ENCODE data around the gene TNFRSF1B. TPM values are rescaled to one million over a fixed set of nuclear protein-coding genes. Genes with fewer than 3 reads are reported as not detected.
A peak's percentile ranks its signal among the peaks of the same experiment; 100 is the strongest.

The TNFRSF1B gene
- total and polyA plus RNA-seq, 2 of the 8 experiments (the other 6 are each of a cell fraction or from before 2014, with no cell fraction given), result 1.7 to 2.9 TPM

- WGBS, 2 experiments (ENCODE audit: extremely low coverage in 1 of 2, insufficient coverage in 1 of 2, insufficient read length in 1 of 2, insufficient replicate concordance in 2 of 2, low coverage in 1 of 2, low lambda C conversion rate in 2 of 2, missing lambda C conversion rate in 1 of 2), result 95% methylated on average over 7 of the region's 7 CpGs; no CpG with 5 or more reads in 1 of the 2 experiments
- H3K9me3 ChIP-seq (ENCODE audit: insufficient read depth in 2 of 2, low read depth in 1 of 2, low read length in 1 of 2), result no peaks in the 10 kb centered on the region
- H2BK12ac ChIP-seq (ENCODE audit: low read depth, low read length), result no peak overlapping the region
- H4K8ac ChIP-seq (ENCODE audit: extremely low read depth, insufficient read depth, low read length), result no peak overlapping the region
- no peak overlapping the region for H3K56ac ChIP-seq (replicated peaks; ENCODE audit: insufficient read length, low read depth, low read length)
- H2BK120ac ChIP-seq (replicated peaks; ENCODE audit: low read depth, low read length), result no peak overlapping the region
- H3K23ac ChIP-seq (ENCODE audit: insufficient read length), result no peak overlapping the region
- no peak overlapping the region for H3K4ac ChIP-seq (replicated peaks; ENCODE audit: insufficient read length, low read depth, low read length)
- no peak overlapping the region for H3K14ac ChIP-seq (ENCODE audit: insufficient read length)
- H2BK15ac ChIP-seq (ENCODE audit: low read length), result no peak overlapping the region
- H3K18ac ChIP-seq (ENCODE audit: extremely low read depth, low read length), result no peak overlapping the region
- 0 out of 2 replicates have a peak, but pooled peaks cover 3% of the 10 kb centered on the region for H3K23me2 ChIP-seq (ENCODE audit: low read depth, low read length)
- H3K27me3 ChIP-seq (replicated peaks in 1 of 4; ENCODE audit: control insufficient read depth in 3 of 4, extremely low read depth in 1 of 4, insufficient read depth in 3 of 4, low read length in 3 of 4), result no peaks in the 10 kb centered on the region
- H3K36me3 ChIP-seq (ENCODE audit: control insufficient read depth in 2 of 4, insufficient read depth in 4 of 4, low read length in 3 of 4), result no peaks in the 10 kb centered on the region
- peaks cover 0 to 8% (median 2%) of the 10 kb centered on the region in 4 experiments; a peak in 3 of 7 replicates for H3K4me1 ChIP-seq (replicated peaks in 1 of 4; ENCODE audit: control insufficient read depth in 3 of 4, insufficient read depth in 4 of 4, low read length in 3 of 4)
- no peak overlapping the region for H3K4me2 ChIP-seq (ENCODE audit: insufficient read depth in 1 of 2, low read depth in 2 of 2, low read length in 2 of 2)
- no peak for TF ChIP-seq CREB1 (IDR thresholded peaks at IDR 0.05)
- no peak for TF ChIP-seq BRCA1 (IDR thresholded peaks at IDR 0.05; ENCODE audit: low read depth, low read length)
- no peak for TF ChIP-seq TCF12 (IDR thresholded peaks at IDR 0.05; ENCODE audit: low read depth, low read length)
- peak overlapping the region; percentile 13; the same call in 1 of the 2 replicates for H2AK5ac ChIP-seq (ENCODE audit: low read depth, low read length)
- no peaks in the 10 kb centered on the region for H3K79me1 ChIP-seq (ENCODE audit: low read depth, low read length)
- ChIA-PET CTCF (ENCODE audit: partially characterized antibody) (interaction anchor here (0.6 to 17.0 kb wide), 13 partner anchors 11 to 129 kb away, joined by 3 to 503 read pairs (median 4); no protein-coding TSS in a partner anchor), POLR2A (ENCODE audit: partially characterized antibody) (interaction anchor here (1.1 kb wide), 1 partner anchor 72 kb away, joined by 4 read pairs; no protein-coding TSS in a partner anchor)
- FAIRE-seq, result no peak
- H2BK5ac ChIP-seq (ENCODE audit: low read depth, low read length), result no peak overlapping the region
- peaks cover 0 to 1% of the 10 kb centered on the region in 2 experiments for H4K20me1 ChIP-seq (replicated peaks in 1 of 2; ENCODE audit: control insufficient read depth in 1 of 2, insufficient read depth in 2 of 2, low read length in 2 of 2)
- no peak overlapping the region for H3K4me3 ChIP-seq (ENCODE audit: extremely low read depth in 1 of 4, insufficient read depth in 2 of 4, low read depth in 3 of 4, low read length in 4 of 4)
- H4K91ac ChIP-seq (replicated peaks; ENCODE audit: insufficient read length, low read length), result no peak overlapping the region
- H3K27ac ChIP-seq (ENCODE audit: low read depth, low read length), result no peak overlapping the region
- no peak overlapping the region for H2AFZ ChIP-seq (ENCODE audit: low read length)
- no peak for DNase-seq (ENCODE audit: low read depth in 1 of 2, low spot score in 2 of 2)
- H3K79me2 ChIP-seq (ENCODE audit: control insufficient read depth in 1 of 2, insufficient read depth in 2 of 2, low read length in 2 of 2), result no peaks in the 10 kb centered on the region
- H2BK20ac ChIP-seq (ENCODE audit: low read length), result no peak overlapping the region
- H3K9ac ChIP-seq (replicated peaks in 1 of 4; ENCODE audit: extremely low read depth in 1 of 4, low read depth in 3 of 4, low read length in 3 of 4), result no peak overlapping the region
- H4K5ac ChIP-seq (ENCODE audit: insufficient read length, low read depth, low read length), result no peak overlapping the region
Observed at GRCh38 chr1:12197483-12197880, 30.7 kb downstream of the TNFRSF1B start.

Data from H1 (cell line).